ENCODE results near the gene CCDC120.

CCDC120 gene

GRCh38 chrX:49058794-49059193, at the start of gene CCDC120:
CCDC120 (plus strand) TSS chrX:49058999; CDS start chrX:49062042, 3,043 bp downstream.
- no peak for DNase-seq (ENCODE audit: low read depth in 2 of 2, low spot score in 1 of 2)

GRCh38 chrX:49019050-49019449, 39.7 kb upstream of the CCDC120 start:
- no peak for DNase-seq (ENCODE audit: low read depth in 2 of 2, low spot score in 1 of 2)

GRCh38 chrX:49019599-49020249, 39.1 kb upstream of the CCDC120 start:
- DNase-seq (ENCODE audit: low read depth in 2 of 2, low spot score in 1 of 2) = no peak

GRCh38 chrX:49029876-49030275, 28.9 kb upstream of the CCDC120 start:
- no peak for DNase-seq (ENCODE audit: low read depth in 2 of 2, low spot score in 1 of 2)

- DNase-seq (ENCODE audit: low read depth in 2 of 2, low spot score in 1 of 2) = no peak
These were observed 28.5 kb upstream of the CCDC120 start for GRCh38 chrX:49030283-49030682.

- DNase-seq (ENCODE audit: low read depth in 2 of 2, low spot score in 1 of 2) = no peak
These were observed 20.8 kb upstream of the CCDC120 start for GRCh38 chrX:49037883-49038475.

- DNase-seq (ENCODE audit: low read depth in 2 of 2, low spot score in 1 of 2) = peak in 1 of 2 donors; percentile 29
These were observed 19.0 kb upstream of the CCDC120 start for GRCh38 chrX:49039598-49040375.

GRCh38 chrX:49040376-49040955, 18.3 kb upstream of the CCDC120 start:
- no peak for DNase-seq (ENCODE audit: low read depth in 2 of 2, low spot score in 1 of 2)

GRCh38 chrX:49041744-49042580, 16.8 kb upstream of the CCDC120 start:
- DNase-seq (ENCODE audit: low read depth in 2 of 2, low spot score in 1 of 2) = no peak

GRCh38 chrX:49042581-49043219, 16.1 kb upstream of the CCDC120 start:
- no peak for DNase-seq (ENCODE audit: low read depth in 2 of 2, low spot score in 1 of 2)

GRCh38 chrX:49043220-49043986, 15.4 kb upstream of the CCDC120 start, which contains the start of gene TFE3:
TFE3 (minus strand) TSS chrX:49043357; CDS start chrX:49043226, 131 bp downstream.
- peak; percentile 89 to 94 for DNase-seq (ENCODE audit: low read depth in 2 of 2, low spot score in 1 of 2)

- no peak for DNase-seq (ENCODE audit: low read depth in 2 of 2, low spot score in 1 of 2)
These were observed 14.9 kb upstream of the CCDC120 start for GRCh38 chrX:49043987-49044281.

GRCh38 chrX:49053223-49054072, 5.4 kb upstream of the CCDC120 start:
- peak in 1 of 2 donors; percentile 38 for DNase-seq (ENCODE audit: low read depth in 2 of 2, low spot score in 1 of 2)

GRCh38 chrX:49054073-49054762, 4.6 kb upstream of the CCDC120 start:
- DNase-seq (ENCODE audit: low read depth in 2 of 2, low spot score in 1 of 2) = no peak

GRCh38 chrX:49059201-49059600, 402 bp downstream of the CCDC120 start:
- DNase-seq (ENCODE audit: low read depth in 2 of 2, low spot score in 1 of 2) = no peak

- no peak for DNase-seq (ENCODE audit: low read depth in 2 of 2, low spot score in 1 of 2)
These were observed 884 bp downstream of the CCDC120 start for GRCh38 chrX:49059681-49060085.

GRCh38 chrX:49060914-49061313, 2.1 kb downstream of the CCDC120 start:
- DNase-seq (ENCODE audit: low read depth in 2 of 2, low spot score in 1 of 2) = no peak

- DNase-seq (ENCODE audit: low read depth in 2 of 2, low spot score in 1 of 2) = no peak
These were observed 2.7 kb downstream of the CCDC120 start for GRCh38 chrX:49061490-49061889.
